ENCODE data around the gene SIRPG. TPM values are rescaled to one million over a fixed set of nuclear protein-coding genes. Genes with fewer than 3 reads are reported as not detected.

Gene SIRPG
- total and polyA plus RNA-seq, 10 of the 15 experiments (the other 5 are each of a cell fraction or from before 2014, with no cell fraction given), result 1.1 to 13.0 (median 4.1) TPM

- TF ChIP-seq IRF4 (IDR thresholded peaks at IDR 0.05; ENCODE audit: low read depth, low read length) (peak; percentile 78), NR2C2 (IDR thresholded peaks at IDR 0.05; ENCODE audit: borderline replicate concordance, control insufficient read depth, insufficient read length, low read depth) (no peak), SIN3A (IDR thresholded peaks at IDR 0.05; ENCODE audit: low read depth, low read length) (no peak), NKRF (conservative IDR thresholded peaks at IDR 0.05) (no peak), BRCA1 (IDR thresholded peaks at IDR 0.05; ENCODE audit: low read depth, low read length) (no peak), SMAD5 (IDR thresholded peaks at IDR 0.05; ENCODE audit: low read depth) (no peak), NR2C1 (IDR thresholded peaks at IDR 0.05) (peak; percentile 59; the same call in 1 of the 2 replicates), POLR2A (IDR thresholded peaks at IDR 0.05; ENCODE audit: low read depth, low read length) (no peak), ATF7 (IDR thresholded peaks at IDR 0.05; ENCODE audit: low read depth) (peak; percentile 62), MEF2B (IDR thresholded peaks at IDR 0.05; ENCODE audit: partially characterized antibody, poor library complexity, severe bottlenecking) (peak; percentile 44), GATAD2B (conservative IDR thresholded peaks at IDR 0.05; ENCODE audit: low read depth) (no peak; the same call in 1 of the 2 replicates), E2F8 (IDR thresholded peaks at IDR 0.05; ENCODE audit: low read depth, partially characterized antibody) (no peak), CEBPZ (IDR thresholded peaks at IDR 0.05; ENCODE audit: low read depth, low read length) (no peak), USF2 (IDR thresholded peaks at IDR 0.05; ENCODE audit: borderline replicate concordance, low read depth, low read length) (no peak), MTA2 (IDR thresholded peaks at IDR 0.05; ENCODE audit: low read depth) (peak; percentile 87), NFIC (IDR thresholded peaks at IDR 0.05; ENCODE audit: low read depth, low read length) (no peak), RCOR1 (conservative IDR thresholded peaks at IDR 0.05; ENCODE audit: low read depth, low read length) (no peak), PBX3 (IDR thresholded peaks at IDR 0.05; ENCODE audit: insufficient replicate concordance, low read depth, low read length) (no peak)
These were observed 35.1 kb downstream of the SIRPG start (continued) for GRCh38 chr20:1622450-1622849.

Data from GM12878 (cell line).